NCI-H146 (cell line): ENCODE measurements around the gene GET3.
A peak's percentile ranks its signal among the peaks of the same experiment; 100 is the strongest.

Experiments
- DNase-seq: peaks from one replicate; lab custom pipeline; 2025; lab: John Stamatoyannopoulos, UW

The GET3 gene

DNA sequence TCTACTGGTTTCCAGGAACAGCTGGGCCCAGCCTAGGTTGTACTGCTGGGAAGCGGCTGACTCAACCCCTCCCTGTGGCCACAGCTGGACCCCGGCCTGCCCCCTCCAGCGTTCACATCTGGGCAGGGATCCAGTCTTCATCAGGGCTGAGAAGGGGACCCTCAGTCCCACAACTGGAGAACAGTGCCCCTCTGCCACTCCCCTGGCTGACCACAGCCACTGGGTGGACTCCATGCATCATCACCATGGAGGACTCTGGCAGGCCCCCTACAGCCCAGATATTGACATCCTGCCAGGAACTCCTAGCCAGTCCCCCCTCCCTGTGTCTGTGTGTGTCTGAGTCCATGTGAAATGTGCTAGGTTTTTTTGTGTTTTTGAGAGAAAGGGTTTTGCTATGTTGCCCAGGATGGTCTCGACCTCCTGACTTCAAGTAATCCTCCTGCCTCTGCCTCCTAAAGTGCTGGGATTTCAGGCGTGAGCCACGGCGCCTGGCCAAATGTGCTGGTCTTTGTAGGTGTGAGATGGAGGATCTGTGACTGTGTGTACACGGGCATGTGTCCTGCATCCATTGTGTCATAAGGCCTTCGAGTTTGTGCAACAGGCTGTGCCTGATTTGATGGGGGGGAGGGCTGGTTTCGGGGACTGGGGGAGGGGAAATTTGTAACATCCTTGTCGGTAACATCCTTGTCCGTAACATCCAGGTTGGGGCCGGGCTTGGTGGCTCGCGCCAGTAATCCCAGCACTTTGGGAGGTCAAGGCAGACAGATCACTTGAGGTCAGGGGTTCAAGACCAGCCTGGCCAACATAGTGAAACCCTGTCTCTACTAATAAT, 42.1 kb downstream of the GET3 start:
- peak; percentile 55 for DNase-seq

DNA sequence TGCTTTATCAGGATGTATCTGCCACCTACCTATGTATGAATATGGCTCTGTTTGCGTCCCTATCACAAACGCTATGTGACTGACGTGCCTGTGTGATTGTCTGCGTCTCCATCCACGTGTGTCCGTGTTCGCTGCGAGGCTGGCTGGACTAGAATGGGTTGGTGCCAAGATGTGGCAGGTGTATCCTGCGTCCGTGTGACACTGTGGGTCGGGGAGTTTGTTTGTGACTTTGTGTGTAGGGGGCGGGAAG, 44.8 kb downstream of the GET3 start:
- no peak for DNase-seq

DNA sequence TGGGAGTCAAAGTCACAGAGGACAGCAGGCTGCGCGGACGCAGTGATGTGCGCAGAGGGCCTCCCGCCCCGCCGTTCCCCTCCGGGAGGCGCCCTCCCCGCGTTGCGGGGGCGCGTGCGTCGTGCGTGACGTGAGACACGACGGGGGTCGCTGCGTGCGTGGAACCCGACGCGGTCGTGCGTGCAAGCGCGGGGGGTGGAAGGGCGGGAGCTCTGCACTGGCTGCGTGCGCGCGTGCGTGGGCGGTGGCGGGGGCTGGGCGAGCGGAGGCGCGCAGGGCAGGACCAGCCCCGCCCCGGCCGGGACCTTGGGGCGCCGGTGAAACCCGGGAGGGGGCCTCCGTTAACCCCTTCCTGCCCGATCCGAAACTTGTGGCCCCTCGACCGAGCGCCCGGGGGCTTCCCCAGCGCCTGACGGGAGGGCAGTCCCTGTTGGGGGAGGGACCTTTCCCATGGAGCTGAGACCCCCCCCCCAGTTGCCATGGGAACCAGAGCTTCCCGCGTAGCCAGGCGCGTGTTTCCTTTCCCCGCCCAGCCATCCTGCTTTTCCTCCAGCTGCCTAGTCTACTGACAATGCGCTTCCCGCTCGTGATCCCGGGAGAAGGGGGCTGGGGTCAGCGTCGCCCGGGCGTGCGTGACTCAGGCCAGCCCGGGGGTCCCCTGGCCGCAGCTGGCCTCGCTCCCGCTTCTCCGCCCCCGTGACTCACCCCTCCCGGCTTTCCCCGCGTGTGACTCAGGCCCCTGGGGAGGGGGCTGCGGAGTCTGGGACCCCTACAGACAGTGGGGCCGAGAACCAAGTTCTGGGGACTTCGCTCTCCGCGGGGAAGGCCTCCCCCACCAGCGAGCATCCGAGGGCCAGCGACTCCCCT, 45.4 kb downstream of the GET3 start:
- DNase-seq: peak; percentile 92

DNA sequence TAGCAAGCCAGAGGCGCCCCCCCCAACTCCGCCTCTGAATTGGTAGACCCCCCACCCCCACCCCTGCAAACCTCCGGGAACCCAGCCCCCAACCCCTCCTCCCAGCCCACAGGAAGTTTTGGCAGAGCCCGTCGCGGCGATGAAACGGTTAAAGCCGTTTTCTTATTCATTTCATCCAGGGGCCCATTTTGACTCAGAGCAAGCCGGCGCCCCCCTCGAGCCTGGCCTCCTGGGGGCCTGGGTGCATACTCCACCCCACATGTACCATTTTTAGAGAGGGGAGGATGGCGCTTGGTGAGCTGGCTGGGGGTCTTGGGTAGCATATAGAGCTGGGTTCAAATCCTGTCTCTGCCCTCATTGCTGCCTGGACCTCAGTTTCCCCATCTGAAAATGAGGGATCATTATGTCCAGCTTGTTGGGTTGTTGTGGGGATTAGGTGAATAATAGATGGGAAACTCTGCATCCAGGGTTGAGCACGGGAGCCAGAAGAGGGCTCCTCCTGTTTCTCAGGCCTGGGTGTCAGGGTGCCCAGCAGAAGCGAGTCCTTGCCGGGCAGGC, 46.1 kb downstream of the GET3 start:
- no peak for DNase-seq

DNA sequence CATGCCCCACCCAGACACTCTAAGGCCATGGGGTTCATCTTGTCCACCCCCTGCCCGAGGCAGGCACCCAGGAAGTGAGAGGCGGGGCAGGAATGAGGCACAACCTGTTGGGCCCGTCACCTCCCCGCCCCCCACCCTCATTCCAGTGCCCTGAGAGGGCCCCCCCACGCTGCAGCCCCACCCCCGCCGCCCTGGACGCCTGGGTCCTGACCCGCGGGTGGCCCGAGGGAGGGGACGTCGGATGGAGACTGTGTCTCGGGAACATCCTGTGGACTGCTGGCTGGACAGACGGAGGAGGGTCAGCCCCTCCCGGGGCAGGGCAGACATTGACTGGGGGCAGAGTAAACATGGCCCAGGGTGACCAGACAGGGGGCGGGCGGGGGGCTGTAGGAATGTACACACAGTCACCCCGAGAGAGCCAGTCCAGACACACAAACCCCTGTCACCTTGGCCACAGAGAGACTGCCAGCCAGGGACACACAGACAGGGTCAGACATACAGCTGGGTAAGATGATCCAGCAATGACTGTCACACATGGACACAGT, 46.6 kb downstream of the GET3 start:
- no peak for DNase-seq

DNA sequence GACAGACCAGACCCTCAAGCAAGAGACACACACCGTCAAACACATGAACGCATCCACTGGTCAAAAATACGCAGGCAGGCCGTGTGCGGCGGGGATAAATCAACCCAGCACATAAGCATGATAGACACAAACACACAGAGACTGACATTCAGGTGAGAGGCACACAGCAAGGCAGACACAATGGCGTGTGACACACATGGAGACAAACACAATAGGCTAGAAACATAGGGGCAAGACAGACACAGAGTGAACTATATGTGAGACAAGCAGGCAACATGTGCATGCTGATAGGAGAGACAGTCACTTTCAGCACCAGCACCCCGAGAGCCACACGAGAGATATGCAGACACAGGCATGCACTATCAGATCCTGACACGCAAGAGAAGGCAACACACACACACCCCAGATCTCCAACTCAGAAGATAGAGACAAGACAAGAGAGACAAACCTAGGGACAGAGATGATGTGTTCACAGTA, 47.1 kb downstream of the GET3 start:
- DNase-seq: no peak

DNA sequence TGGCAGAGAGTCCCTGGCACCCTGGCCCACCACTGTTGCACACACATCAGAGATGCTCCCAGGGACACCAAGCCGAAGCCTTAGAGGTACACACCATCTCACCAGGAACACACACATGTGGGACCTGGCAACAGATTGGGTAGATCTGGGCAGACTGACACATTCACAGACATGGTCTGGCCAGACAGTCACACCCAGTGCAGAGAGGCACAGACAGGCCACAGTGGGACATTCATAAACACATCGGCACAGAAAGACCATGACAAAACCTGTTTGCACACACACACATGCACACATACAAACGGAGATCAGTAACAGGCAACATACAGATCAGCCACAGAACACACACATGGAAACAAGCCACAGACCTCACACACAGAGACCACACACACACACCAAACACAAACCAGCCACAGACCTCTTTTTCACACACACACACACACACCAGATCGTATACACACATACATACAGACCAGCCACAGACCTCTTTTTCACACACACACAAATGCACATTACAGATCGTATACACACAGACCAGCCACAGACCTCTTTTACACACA, 47.7 kb downstream of the GET3 start:
- DNase-seq: no peak

DNA sequence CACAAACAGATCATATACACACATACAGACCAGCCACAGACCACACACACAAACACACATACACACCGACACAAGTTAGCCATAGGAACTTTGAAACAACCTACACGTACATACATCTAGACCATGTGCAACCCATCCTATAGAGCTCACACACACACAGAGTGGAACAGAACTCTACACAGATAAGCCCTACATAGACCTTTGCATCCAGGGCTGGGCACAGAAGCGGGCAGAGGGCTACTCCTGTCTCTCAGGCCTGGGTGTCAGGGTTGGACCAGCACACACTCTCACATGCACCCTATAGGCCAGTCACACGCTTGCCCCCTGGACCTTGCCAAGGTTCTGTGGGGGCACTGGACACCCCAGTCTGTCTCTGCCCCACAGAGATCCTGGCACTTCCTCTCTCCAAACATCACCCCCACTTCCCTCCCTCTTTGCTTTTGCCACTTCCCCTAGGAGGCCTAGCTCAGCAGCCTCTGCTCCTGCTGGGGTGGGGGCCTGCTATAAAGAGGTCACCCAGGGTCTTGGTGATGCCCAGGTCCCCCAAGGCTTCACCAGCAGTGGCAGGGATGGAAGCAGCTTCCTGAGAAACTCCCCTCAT, 48.2 kb downstream of the GET3 start:
- DNase-seq: no peak

DNA sequence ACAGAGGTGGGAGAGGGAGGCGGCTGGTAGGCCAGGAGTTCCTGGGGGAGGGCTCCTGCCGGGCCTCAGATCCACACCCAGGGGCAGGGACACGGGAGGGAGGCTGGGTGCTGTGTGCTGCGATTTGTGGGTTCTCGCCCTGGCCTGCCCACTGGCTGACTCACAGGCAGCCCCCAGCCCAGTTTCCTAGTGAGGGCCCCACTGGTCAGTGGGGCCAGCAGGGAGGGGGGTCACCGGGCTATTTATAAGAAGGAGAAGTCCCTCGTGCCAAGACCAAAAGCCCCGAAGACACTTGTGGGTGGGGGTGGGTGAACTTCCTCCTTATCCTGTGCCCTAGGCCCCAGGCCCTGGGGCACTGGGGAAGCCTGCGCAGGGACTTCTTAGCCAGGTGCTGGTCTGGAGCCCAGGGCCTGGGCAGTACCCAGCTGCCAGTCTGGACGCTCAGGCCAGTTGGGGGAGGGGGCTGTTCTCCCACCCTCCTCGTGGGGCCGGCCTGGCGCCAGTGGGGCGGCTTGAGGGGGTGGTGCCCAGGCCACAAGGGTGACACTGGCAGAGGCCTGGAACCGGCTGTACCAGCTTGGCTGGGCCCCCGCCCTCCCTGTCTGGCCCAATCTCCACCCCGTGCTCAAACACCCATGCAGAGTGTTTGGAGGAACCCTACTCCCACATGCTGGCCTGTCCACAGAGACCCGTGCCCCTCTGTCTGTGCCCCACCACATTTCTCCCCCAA, 49.0 kb downstream of the GET3 start:
- DNase-seq: no peak

DNA sequence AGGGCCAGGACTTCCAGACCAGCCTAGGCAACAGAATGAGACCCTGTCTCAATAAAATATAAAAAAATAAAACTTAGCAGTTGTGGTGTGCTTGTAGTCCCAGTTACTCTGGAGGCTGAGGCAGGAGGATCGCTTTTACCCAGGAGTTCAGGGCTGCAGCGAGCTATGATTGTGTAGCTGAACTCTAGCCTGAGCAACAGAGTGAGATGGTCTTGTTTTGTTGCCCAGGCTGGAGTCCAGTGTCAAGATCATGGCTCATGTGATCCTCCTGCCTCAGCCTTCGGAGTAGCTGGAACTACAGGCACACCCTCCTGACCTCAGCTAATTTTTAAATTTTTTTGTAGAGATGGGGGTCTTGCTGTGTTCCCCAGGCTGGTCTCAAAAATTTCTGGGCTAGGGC, 49.7 kb downstream of the GET3 start:
- DNase-seq: no peak

DNA sequence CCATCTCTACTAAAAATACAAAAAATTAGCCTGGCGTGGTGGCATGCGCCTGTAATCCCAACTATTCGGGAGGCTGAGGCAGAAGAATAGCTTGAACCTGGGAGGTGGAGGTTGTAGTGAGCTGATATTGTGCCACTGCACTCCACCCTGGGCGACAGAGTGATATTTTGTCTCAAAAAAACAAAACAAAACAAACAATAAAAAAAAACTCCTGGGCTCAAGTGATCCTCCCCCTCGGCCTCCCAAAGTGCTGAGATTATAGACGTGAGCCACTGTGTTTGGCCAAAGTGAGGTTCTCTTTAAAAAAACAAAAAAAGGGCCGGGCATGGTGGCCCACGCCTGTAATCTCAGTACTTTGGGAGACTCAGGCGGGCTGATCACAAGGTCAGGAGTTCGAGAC, 50.2 kb downstream of the GET3 start:
- no peak for DNase-seq

DNA sequence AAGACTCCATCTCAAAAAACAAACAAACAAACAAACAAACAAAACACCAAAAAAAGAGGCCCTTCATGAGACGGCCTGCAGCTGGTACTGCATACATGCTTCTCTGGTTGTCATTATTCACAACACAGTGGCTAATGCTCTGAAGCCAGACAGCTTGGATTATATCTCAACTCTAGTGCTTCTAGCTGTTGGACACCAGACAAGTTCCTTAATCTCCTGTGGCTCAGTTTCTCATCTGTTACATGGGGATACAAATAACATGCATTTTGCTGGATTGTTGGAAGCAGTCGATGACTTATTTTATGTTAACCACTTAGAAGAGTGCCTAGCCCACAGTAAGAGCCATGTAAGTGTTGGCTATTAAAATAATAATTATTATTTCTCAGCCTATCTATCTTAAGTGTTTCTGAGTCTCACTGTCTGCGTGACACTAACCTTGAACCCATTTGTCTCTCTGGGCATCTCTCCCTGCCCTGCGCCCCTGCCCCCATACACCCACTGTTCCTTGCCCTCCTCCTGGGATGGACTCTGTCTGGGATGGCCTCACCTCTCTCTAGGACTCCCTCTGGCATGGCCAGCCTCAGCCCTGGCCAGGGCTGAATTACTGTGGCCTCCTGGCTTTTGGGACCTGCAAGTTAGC, 50.9 kb downstream of the GET3 start:
- DNase-seq: no peak

DNA sequence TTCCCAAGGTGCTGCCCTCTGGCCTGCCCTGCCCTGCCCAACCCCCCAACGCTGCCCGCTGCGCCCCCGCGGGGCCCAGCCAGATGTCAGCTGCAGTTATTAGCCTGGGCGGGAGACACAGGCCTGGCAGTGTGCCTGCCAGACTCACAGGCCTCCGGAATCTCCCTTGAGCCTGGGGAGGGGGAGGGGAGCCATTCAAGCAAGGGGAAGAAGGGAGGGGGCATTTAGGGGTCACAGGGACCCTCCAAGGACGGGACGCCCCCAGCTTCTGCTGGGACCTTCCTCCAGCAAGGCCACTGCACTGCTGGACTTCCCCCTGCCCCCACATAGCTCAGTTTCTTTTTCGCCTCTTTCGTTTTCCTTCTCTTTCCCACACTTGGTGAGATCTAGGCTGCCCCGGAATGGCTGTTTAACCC, 51.4 kb downstream of the GET3 start:
- peak; percentile 58 for DNase-seq

DNA sequence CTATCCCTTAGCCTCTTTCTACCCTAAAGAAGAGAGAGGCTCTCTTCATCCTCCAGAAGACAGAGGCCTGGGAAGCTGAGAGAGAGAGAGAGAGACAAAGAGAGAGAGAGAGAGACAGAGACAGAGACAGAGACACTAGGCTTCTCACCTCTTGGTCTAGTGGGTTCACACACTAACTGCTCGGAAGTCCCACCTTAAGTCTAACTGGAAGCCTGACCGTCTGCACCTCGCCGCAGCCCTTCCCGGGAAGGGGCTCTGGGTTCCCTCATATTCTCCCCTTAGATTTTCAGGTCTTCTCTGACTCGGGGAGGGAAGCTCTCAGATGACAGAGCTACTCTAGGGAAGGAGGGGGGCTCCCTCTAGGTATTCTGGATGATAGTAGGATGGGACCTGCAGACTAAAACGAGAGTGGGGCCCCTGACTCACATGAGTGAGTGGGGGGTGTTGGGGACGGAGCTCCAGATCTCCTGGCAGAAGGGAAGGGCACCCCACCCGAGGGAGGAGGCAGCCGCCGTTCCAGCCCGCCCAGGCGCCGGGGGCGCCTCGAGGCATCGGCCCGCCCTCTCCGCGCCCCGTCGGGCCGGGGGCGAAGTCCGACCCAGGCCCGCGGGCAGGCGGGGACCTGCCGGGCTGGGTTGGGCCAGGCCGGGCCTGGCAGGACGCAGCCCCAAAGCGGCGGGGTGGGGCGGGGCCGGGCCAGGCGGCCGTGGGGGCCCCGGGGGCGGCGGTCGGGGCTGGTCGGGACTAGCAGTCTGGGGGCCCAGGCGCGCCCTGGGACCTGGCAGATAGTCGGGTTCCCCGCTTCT, 52.0 kb downstream of the GET3 start:
- DNase-seq: peak; percentile 81

DNA sequence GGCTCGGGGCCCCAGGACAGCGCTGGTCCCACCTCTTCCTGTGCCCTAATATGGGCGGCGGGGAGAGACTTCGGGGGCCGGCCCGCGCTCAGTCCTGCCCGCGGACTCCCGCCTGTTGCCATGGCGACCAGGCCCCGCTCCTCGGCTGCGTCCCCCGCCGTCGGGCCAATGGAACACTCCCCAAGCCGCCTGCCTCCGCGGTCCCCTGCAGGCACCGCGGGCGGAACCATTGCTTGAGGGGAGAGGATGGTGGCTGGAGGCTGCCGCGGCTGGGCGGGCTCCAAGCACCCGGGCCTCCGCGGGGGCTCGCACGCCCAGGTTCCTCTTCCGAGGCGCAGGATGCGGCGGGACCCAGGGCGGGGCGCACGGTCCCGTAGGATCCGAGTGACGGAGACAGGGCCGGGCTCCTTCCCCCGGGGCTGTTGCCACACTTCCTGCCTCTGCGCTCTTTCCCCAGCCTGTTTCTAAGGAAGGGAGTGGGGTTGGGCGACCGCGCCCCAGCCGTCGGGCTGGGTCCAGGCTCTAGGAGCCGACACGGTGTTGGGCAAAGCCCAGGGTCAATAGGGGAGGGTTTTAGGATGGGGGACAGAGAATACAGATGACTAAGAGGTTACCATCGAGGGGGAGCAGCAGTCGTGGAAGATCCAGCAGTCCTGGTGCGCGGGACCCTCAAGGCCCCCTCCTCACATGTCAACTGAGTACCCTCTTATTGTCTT, 52.8 kb downstream of the GET3 start:
- DNase-seq: peak; percentile 99

DNA sequence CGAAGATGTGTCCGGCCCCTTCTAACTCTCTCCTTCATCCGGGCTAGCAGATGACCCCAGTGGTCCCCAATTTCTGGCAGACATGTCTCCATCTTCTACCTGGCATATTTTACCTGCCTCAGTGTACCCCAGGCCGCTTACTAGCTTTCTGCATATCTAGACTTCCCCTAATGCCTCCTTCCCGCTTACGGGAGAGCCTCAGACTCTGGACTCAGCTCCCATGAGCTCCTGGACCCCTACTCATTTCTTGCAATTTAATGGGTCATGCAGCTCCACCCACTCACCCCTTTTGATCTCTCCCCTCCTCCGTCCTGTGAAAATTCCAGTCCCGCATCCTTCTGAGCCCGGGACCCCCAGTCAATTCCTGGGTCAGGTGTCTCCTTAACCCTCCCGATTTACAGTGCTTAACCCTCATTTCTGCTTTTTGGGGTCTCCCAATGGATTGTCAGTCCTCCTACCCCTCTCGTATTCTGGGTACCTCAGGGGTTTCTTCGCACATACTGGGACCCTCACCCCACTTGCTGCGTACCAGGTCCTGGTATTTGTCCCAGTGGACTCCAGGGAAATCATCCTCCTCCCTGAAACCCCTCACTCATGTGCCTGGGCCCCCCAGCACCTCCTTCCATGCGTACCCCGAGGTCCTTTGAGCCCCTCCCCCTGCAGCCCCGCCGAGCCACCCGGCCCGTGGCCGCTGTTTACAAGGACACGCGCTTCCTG, 53.5 kb downstream of the GET3 start:
- DNase-seq: no peak

DNA sequence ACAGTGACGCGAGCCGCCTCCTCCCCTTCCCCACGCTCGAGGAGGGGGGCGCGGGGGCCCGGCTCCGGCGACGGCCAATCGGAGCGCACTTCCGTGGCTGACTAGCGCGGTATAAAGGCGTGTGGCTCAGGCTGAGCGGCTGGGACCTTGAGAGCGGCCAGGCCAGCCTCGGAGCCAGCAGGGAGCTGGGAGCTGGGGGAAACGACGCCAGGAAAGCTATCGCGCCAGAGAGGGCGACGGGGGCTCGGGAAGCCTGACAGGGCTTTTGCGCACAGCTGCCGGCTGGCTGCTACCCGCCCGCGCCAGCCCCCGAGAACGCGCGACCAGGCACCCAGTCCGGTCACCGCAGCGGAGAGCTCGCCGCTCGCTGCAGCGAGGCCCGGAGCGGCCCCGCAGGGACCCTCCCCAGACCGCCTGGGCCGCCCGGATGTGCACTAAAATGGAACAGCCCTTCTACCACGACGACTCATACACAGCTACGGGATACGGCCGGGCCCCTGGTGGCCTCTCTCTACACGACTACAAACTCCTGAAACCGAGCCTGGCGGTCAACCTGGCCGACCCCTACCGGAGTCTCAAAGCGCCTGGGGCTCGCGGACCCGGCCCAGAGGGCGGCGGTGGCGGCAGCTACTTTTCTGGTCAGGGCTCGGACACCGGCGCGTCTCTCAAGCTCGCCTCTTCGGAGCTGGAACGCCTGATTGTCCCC, 54.2 kb downstream of the GET3 start, which contains the start of gene JUNB:
Gene JUNB (plus strand): TSS at position 142 of the 706 bp plus-strand sequence. CDS start 286 bp downstream, at position 428.
- DNase-seq: peak; percentile 97
